Breast epithelium (tissue), 4 donors: ENCODE measurements around the gene THBS4. TPM values are rescaled to one million over a fixed set of nuclear protein-coding genes. Genes with fewer than 3 reads are reported as not detected.

Source experiments
- DNase-seq, 2 donors: peaks; one replicate each; pipeline ENCODE4 v3.0.0-alpha.2; 2019; ENCODE audit warnings: low spot score in 2 of 2
- H3K27ac ChIP-seq, 2 donors: fragments of 200-600 bp; sonication (generic) in 1 of 2; one replicate each; pipeline ENCODE4 v1.5.1; 2016 to 2019; ENCODE audit warnings: mild to moderate bottlenecking in 1 of 2
- H3K27me3 ChIP-seq, 2 donors: fragments of 200-600 bp; sonication (generic) in 1 of 2; one replicate each; pipeline versions ENCODE4 v1.5.1 to v1.6.0; 2017 to 2019; ENCODE audit warnings: control low read depth in 1 of 2, mild to moderate bottlenecking in 1 of 2
- H3K36me3 ChIP-seq: fragments of 200-600 bp; one replicate; pipeline ENCODE4 v1.5.1; 2019
- H3K4me1 ChIP-seq, 2 donors: fragments of 200-600 bp; sonication (generic); one replicate each; pipeline ENCODE4 v1.5.1; 2016 to 2019; ENCODE audit warnings: control low read depth in 1 of 2
- H3K4me3 ChIP-seq, 3 donors: fragments of 200-600 bp; sonication (generic); 1 replicate in 2 of 3; 2 replicates in 1 of 3; pipeline ENCODE4 v1.5.1; 2016 to 2019; ENCODE audit warnings: mild to moderate bottlenecking in 3 of 3, moderate library complexity in 2 of 3
- H3K9me3 ChIP-seq, 2 donors: fragments of 200-600 bp; sonication (generic) in 1 of 2; one replicate each; pipeline ENCODE4 v1.5.1; 2016 to 2019; ENCODE audit warnings: control low read depth in 1 of 2
- CTCF ChIP-seq, 3 donors: fragments of 450-650 bp; IDR thresholded peaks; one replicate each; pipeline ENCODE4 v1.5.1; 2016 to 2017; ENCODE audit warnings: antibody characterized with exemption in 3 of 3, mild to moderate bottlenecking in 3 of 3, moderate library complexity in 3 of 3
- POLR2A ChIP-seq: fragments of 450-650 bp; IDR thresholded peaks from one replicate; pipeline ENCODE4 v1.6.1; 2016; ENCODE audit warnings: antibody characterized with exemption, mild to moderate bottlenecking, moderate library complexity
- POLR2AphosphoS5 ChIP-seq, 3 donors: sonication (generic); formaldehyde crosslinking; IDR thresholded peaks; one replicate each; pipeline ENCODE4 v1.6.1; 2017; ENCODE audit warnings: antibody characterized with exemption in 3 of 3
- intact Hi-C: fragments of 100-400 bp; cut with DNase I; formaldehyde crosslinking; loops from one replicate; pipeline ENCODE4 v1.15.1; 2023; ENCODE audit warnings: low total_unique reads
- total RNA-seq, 3 donors: library from RNA; depleted of rRNA; stranded (reverse); fragments of >200 nt; gene quantifications; one replicate each; pipeline ENCODE4 v1.1.0, GENCODE V29; 2016

The THBS4 gene
- 1 to 10 TPM; 2.0 to 6.0 (median 3.5) TPM for total RNA-seq

GRCh38 chr5:80034962-80035821 lies at the start of gene THBS4:
Gene THBS4 (plus strand): TSS chr5:80035348. CDS start chr5:80035538, 190 bp downstream.
- no peaks in the 10 kb centered on the region for H3K9me3 ChIP-seq
- DNase-seq, result no peak
- H3K4me1 ChIP-seq, result peaks cover 0 to 3% of the 10 kb centered on the region in 2 donors
- H3K27me3 ChIP-seq, result peaks cover 0 to 37% of the 10 kb centered on the region in 2 donors
- H3K27ac ChIP-seq, result no peak within 1 kb of the TSS
- TF ChIP-seq CTCF (IDR thresholded peaks at IDR 0.05) (no peak), POLR2AphosphoS5 (IDR thresholded peaks at IDR 0.05) (no peak), POLR2A (no peak)
- peak within 1 kb of the TSS; percentile 21 to 62 (median 43) for H3K4me3 ChIP-seq
- intact Hi-C loops, result loop anchor here (5.0 kb wide), 1 partner anchor 372 kb away; the partner anchor contains the start of gene ZFYVE16
- no peaks in the 10 kb centered on the region for H3K36me3 ChIP-seq

GRCh38 chr5:79986260-79986659 lies 48.9 kb upstream of the THBS4 start:
- Histone ChIP-seq H3K4me1 (peaks cover 0 to 1% of the 10 kb centered on the region in 2 donors), H3K27me3 (no peaks in the 10 kb centered on the region), H3K36me3 (no peaks in the 10 kb centered on the region), H3K9me3 (no peaks in the 10 kb centered on the region), H3K4me3 (no peak overlapping the region), H3K27ac (no peak overlapping the region)
- no peak for TF ChIP-seq CTCF (IDR thresholded peaks at IDR 0.05)
- no peak for TF ChIP-seq POLR2A
- no peak for TF ChIP-seq POLR2AphosphoS5 (IDR thresholded peaks at IDR 0.05)
- no peak for DNase-seq
- intact Hi-C loops, result no loop called here

GRCh38 chr5:79990205-79990597 lies 44.9 kb upstream of the THBS4 start:
- no peak for TF ChIP-seq POLR2A
- no peak for TF ChIP-seq POLR2AphosphoS5 (IDR thresholded peaks at IDR 0.05)
- no peak for TF ChIP-seq CTCF (IDR thresholded peaks at IDR 0.05)

GRCh38 chr5:79990598-79991507 lies 44.3 kb upstream of the THBS4 start, which contains the start of gene MTX3:
Gene MTX3 (minus strand): TSS chr5:79991262. CDS start chr5:79991238, 24 bp downstream.
- H3K9me3 ChIP-seq, result no peaks in the 10 kb centered on the region
- peak within 1 kb of the TSS; percentile 72 to 86 for H3K27ac ChIP-seq
- no peaks in the 10 kb centered on the region for H3K36me3 ChIP-seq
- H3K27me3 ChIP-seq, result no peaks in the 10 kb centered on the region
- H3K4me1 ChIP-seq, result peaks cover 0 to 8% of the 10 kb centered on the region in 2 donors
- TF ChIP-seq CTCF (IDR thresholded peaks at IDR 0.05) (no peak), POLR2A (no peak), POLR2AphosphoS5 (IDR thresholded peaks at IDR 0.05) (peak; percentile 40 to 74 (median 70))
- peak; percentile 71 to 76 for DNase-seq
- intact Hi-C loops, result no loop called here
- peak within 1 kb of the TSS; percentile 79 to 95 (median 81) for H3K4me3 ChIP-seq

More at GRCh38 chr5:79990205-79990597, 44.9 kb upstream of the THBS4 start:
- DNase-seq, result no peak
- peaks cover 0 to 8% of the 10 kb centered on the region in 2 donors for H3K4me1 ChIP-seq
- no peaks in the 10 kb centered on the region for H3K36me3 ChIP-seq
- H3K9me3 ChIP-seq, result no peaks in the 10 kb centered on the region
- no peaks in the 10 kb centered on the region for H3K27me3 ChIP-seq
- intact Hi-C loops, result no loop called here
- peak overlapping the region; percentile 79 to 95 (median 81) for H3K4me3 ChIP-seq
- H3K27ac ChIP-seq, result no peak overlapping the region
